Activated T-cell treated with anti-CD3 and anti-CD28 coated beads, Interleukin-2, amount 50 U/mL, for 24 hours (primary cell): Measurements from ENCODE around the gene ADCY7.

Experiments used
- DNase-seq: peaks from one replicate; pipeline ENCODE4 v3.0.0-alpha.2; 2020
- H3K27ac Mint-ChIP-seq: 2 replicates; pipeline ENCODE4 v1.8.0; 2020; ENCODE audit warnings: mild to moderate bottlenecking, mixed read lengths
- H3K27me3 Mint-ChIP-seq: 2 replicates; pipeline ENCODE4 v1.8.0; 2020; ENCODE audit warnings: mixed read lengths
- H3K36me3 Mint-ChIP-seq: 2 replicates; pipeline ENCODE4 v1.8.0; 2020; ENCODE audit warnings: low read depth, mixed read lengths
- H3K4me1 Mint-ChIP-seq: 2 replicates; pipeline ENCODE4 v1.8.0; 2020; ENCODE audit warnings: low read depth, mixed read lengths
- H3K4me3 Mint-ChIP-seq: 2 replicates; pipeline ENCODE4 v1.8.0; 2020; ENCODE audit warnings: mild to moderate bottlenecking, moderate library complexity, mixed read lengths
- H3K9me3 Mint-ChIP-seq: 2 replicates; pipeline ENCODE4 v1.8.0; 2020; ENCODE audit warnings: mixed read lengths

ADCY7 gene

GRCh38 chr16:50259334-50260205 lies 6.8 kb upstream of the ADCY7 start:
- H3K27me3 Mint-ChIP-seq = no peaks in the 10 kb centered on the region
- H3K9me3 Mint-ChIP-seq = peaks cover 2% of the 10 kb centered on the region

DNA sequence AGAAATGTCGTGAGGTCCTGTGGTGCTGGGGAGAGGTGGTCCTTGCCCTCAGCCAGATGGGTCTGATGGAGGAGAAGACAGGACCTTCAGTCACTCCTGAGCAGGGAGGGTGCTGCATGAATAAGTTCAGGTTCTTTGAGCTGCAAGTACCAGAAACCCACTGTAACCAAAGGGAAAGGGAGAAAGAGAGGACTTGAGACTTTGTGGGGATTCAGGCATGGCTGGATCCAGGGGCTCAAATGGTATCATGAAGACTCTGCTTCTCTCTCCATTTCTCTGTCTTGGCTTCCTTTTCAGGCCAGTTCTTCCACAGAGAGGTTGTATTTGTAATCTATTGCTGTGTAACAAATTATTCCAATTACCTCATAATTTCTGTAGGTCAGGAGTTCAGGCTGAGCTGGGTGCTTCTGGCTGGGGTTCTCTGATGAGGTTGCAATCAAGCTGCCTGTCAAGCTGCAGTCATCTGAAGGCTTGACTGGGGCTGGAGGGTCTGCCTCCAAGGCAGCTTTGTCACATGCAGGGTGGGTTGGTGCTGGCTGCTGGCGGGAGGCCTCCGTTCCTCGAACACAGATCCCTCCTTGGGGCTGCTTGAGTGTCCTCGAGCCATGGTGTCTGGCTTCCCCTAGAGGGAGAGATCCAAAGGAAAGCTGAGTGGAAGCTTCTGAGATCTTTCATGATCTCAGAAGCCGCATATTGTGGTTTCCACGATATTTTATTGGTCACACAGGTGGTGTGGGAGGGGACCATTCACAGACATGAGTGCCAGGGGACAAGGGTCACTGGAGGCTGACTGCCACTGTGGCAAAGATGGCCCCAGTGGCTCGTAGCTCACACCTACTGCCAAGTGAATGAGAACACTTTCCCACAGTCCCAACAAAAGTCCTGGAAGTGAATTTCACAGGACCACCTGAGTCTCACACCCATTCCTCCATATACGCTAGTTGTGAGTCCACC lies 5.9 kb upstream of the ADCY7 start:
- no peak for DNase-seq
- no peaks in the 10 kb centered on the region for H3K36me3 Mint-ChIP-seq
- peaks cover 3% of the 10 kb centered on the region for H3K9me3 Mint-ChIP-seq
- H3K4me1 Mint-ChIP-seq = peaks cover 42% of the 10 kb centered on the region
- no peak overlapping the region for H3K4me3 Mint-ChIP-seq
- no peak overlapping the region for H3K27ac Mint-ChIP-seq
- H3K27me3 Mint-ChIP-seq = no peaks in the 10 kb centered on the region

More at GRCh38 chr16:50259334-50260205, 6.8 kb upstream of the ADCY7 start:
- Mint-ChIP-seq H3K36me3 (no peaks in the 10 kb centered on the region), H3K4me1 (peaks cover 34% of the 10 kb centered on the region), H3K4me3 (no peak overlapping the region), H3K27ac (no peak overlapping the region)
- no peak for DNase-seq

DNA sequence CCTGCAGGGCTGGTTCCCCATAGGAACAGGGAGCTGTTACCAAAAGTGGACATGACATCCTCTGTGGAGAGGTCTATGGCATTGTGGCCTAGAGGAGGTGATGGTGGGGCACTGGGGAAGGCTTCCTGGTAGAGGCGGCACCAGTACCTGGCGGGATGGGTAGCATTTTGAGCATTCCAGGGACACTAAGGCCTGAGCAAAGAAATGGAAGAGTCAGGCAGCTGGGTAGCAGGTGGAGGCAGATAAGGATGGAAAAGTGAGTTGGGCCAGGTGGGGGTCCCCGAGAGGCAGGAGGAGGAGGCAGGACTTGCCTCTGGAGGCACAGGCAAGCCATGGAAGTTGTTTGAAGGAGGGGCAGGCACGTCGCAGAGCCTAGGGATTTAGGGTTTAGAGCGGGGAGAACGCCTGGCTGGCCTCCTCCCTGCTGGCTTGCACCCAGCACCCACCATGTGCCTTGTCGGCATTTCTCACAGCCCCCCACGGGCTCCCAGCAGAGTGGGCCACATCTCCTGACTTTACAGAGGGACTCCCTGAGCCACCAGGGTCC lies 5.1 kb upstream of the ADCY7 start:
- peaks cover 49% of the 10 kb centered on the region for H3K4me1 Mint-ChIP-seq
- no peak for DNase-seq
- H3K36me3 Mint-ChIP-seq = no peaks in the 10 kb centered on the region
- H3K27me3 Mint-ChIP-seq = no peaks in the 10 kb centered on the region
- no peak overlapping the region for H3K27ac Mint-ChIP-seq
- peaks cover 3% of the 10 kb centered on the region for H3K9me3 Mint-ChIP-seq
- H3K4me3 Mint-ChIP-seq = no peak overlapping the region

GRCh38 chr16:50261707-50262235 lies 4.6 kb upstream of the ADCY7 start:
- Mint-ChIP-seq H3K36me3 (peaks cover 4% of the 10 kb centered on the region), H3K9me3 (peaks cover 3% of the 10 kb centered on the region), H3K27ac (no peak overlapping the region), H3K27me3 (no peaks in the 10 kb centered on the region), H3K4me1 (peaks cover 50% of the 10 kb centered on the region), H3K4me3 (no peak overlapping the region)
- DNase-seq = no peak

DNA sequence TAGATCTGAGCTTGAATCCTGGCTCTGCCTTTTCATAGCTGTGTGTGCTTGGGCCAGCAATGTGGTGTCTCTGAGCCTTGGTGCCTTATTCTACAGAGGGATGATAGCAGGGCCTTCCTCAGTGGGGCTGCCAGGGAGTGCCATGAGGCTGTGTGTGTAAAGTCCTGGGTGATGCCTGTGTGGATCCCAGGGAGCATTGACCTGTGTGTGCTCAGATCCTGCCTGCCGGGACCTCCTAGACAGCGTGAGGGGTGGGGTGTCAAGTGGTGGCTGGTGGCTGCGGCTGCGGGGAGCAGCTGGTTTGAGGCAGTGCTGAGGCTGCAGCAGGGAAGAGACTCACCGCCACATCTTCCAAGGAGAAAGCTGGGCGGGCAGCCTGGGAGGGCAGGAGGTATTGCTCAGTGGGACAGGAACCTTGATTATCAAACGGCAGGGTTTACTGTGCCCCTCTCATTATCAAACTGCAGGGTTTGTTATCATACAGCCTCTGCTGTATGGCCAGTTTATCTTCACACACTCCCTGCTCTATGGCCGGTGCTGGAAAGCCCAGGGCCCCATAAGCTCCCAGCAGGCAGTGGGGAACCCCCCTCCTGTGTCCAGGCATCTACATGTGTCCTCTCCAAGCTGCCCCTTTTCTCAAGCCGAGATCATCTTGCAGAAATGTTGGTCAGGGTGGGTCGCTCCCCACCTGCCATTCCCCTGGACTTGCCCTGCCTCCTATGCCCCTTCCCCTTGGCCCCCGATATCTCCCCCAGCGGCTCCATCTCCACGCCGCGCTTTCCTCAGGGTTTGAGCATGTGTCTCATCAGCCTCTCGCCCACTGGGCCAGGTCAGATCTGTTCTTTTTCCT lies 3.1 kb upstream of the ADCY7 start:
- peak overlapping the region; percentile 98 for H3K27ac Mint-ChIP-seq
- no peak overlapping the region for H3K4me3 Mint-ChIP-seq
- DNase-seq = no peak
- H3K27me3 Mint-ChIP-seq = no peaks in the 10 kb centered on the region
- peaks cover 3% of the 10 kb centered on the region for H3K9me3 Mint-ChIP-seq
- H3K36me3 Mint-ChIP-seq = peaks cover 14% of the 10 kb centered on the region
- H3K4me1 Mint-ChIP-seq = peaks cover 58% of the 10 kb centered on the region

- Mint-ChIP-seq H3K36me3 (peaks cover 20% of the 10 kb centered on the region), H3K27me3 (no peaks in the 10 kb centered on the region), H3K4me1 (peaks cover 65% of the 10 kb centered on the region), H3K27ac (peak overlapping the region; percentile 98), H3K9me3 (peaks cover 3% of the 10 kb centered on the region), H3K4me3 (no peak overlapping the region)
- no peak for DNase-seq
These were observed 2.1 kb upstream of the ADCY7 start for GRCh38 chr16:50263940-50264929.

- peaks cover 65% of the 10 kb centered on the region for H3K4me1 Mint-ChIP-seq
- peaks cover 3% of the 10 kb centered on the region for H3K9me3 Mint-ChIP-seq
- peak overlapping the region; percentile 7 for H3K4me3 Mint-ChIP-seq
- no peaks in the 10 kb centered on the region for H3K27me3 Mint-ChIP-seq
- H3K27ac Mint-ChIP-seq = peak overlapping the region; percentile 98
- H3K36me3 Mint-ChIP-seq = peaks cover 24% of the 10 kb centered on the region
- DNase-seq = peak; percentile 64
These were observed 1.1 kb upstream of the ADCY7 start for GRCh38 chr16:50265260-50265659.

- Mint-ChIP-seq H3K4me3 (peak overlapping the region; percentile 93), H3K27me3 (no peaks in the 10 kb centered on the region), H3K9me3 (peaks cover 3% of the 10 kb centered on the region), H3K27ac (peak overlapping the region; percentile 98), H3K36me3 (peaks cover 30% of the 10 kb centered on the region), H3K4me1 (peaks cover 69% of the 10 kb centered on the region)
- no peak for DNase-seq
These were observed 525 bp upstream of the ADCY7 start for GRCh38 chr16:50265716-50266336.

GRCh38 chr16:50267151-50267631 lies 840 bp downstream of the ADCY7 start:
- Mint-ChIP-seq H3K4me1 (peaks cover 83% of the 10 kb centered on the region), H3K36me3 (peaks cover 40% of the 10 kb centered on the region), H3K4me3 (peak overlapping the region; percentile 93), H3K9me3 (peaks cover 3% of the 10 kb centered on the region), H3K27ac (peak overlapping the region; percentile 98), H3K27me3 (no peaks in the 10 kb centered on the region)
- peak; percentile 57 for DNase-seq

DNA sequence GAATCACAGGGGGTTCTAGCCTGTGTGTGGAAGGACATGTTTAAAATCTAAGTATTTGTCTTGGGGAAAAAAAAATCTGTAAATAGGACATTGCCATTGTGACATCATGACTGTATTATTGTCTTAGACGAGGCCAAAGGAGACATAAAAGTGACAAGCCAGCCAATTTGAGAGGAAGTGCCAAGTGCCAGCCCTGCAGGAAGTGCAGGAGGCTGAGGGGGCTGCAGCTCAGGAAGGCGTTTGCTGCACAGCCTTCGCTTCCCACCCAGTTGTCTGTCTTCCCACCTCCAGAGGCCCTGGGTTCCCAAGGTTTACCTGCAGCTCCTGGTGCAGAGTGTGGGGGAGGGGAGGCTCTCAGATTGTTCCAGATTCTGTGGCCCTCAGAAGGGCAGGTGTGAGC lies 1.3 kb downstream of the ADCY7 start:
- H3K27ac Mint-ChIP-seq = peak overlapping the region; percentile 98
- H3K4me3 Mint-ChIP-seq = peak overlapping the region; percentile 93
- H3K27me3 Mint-ChIP-seq = no peaks in the 10 kb centered on the region
- DNase-seq = peak; percentile 50
- H3K36me3 Mint-ChIP-seq = peaks cover 45% of the 10 kb centered on the region
- H3K4me1 Mint-ChIP-seq = peaks cover 87% of the 10 kb centered on the region
- H3K9me3 Mint-ChIP-seq = peaks cover 3% of the 10 kb centered on the region

GRCh38 chr16:50268352-50268751 lies 2.0 kb downstream of the ADCY7 start:
- peak; percentile 32 for DNase-seq
- Mint-ChIP-seq H3K4me1 (peaks cover 87% of the 10 kb centered on the region), H3K36me3 (peaks cover 48% of the 10 kb centered on the region), H3K9me3 (peaks cover 3% of the 10 kb centered on the region), H3K27ac (peak overlapping the region; percentile 98), H3K4me3 (peak overlapping the region; percentile 93), H3K27me3 (no peaks in the 10 kb centered on the region)

DNA sequence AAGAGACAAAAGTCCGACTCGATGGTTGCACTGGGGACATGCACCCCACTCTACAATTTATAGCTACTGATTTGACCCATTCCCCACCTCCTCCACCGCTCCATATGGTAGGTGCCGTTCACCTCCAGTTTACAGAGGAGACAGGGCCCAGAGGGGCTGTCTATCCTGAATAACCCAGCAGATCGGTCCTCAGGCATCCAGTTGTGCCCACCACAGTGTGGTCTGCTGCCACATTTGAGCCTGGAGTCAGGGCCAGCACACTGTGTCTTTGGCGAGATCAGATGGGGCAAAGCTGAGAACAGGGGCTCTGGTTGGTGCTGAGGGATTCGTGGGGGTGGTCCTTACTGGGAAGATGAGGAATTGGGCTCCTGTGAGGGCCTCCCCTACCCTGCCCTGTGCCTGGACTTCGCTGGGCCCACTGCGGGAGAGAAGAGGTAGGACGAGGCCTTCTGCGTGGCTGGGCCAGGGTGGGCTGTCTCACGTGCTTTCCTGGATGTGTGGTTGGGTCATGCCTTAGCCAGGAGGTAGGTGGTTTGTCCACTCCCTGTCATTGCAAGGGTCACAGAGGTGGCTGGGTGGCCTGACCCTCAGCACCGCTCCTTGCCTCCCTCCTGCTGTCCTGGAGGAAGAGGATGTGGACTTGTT lies 2.8 kb downstream of the ADCY7 start:
- Mint-ChIP-seq H3K9me3 (peaks cover 3% of the 10 kb centered on the region), H3K4me1 (peaks cover 87% of the 10 kb centered on the region), H3K36me3 (peaks cover 54% of the 10 kb centered on the region), H3K27ac (peak overlapping the region; percentile 98), H3K27me3 (no peaks in the 10 kb centered on the region), H3K4me3 (peak overlapping the region; percentile 93)
- peak; percentile 34 for DNase-seq
